ENCODE data around the gene TBC1D21. TPM values are rescaled to one million over a fixed set of nuclear protein-coding genes. Genes with fewer than 3 reads are reported as not detected.

Gene TBC1D21
- total and polyA plus RNA-seq, 9 of the 15 experiments (the other 6 are each of a cell fraction or from before 2014, with no cell fraction given), result not detected

- in situ Hi-C loops (cut with MboI), result no loop called here
- no peak for TF ChIP-seq ZNF77 (CRISPR knock-in tag; IDR thresholded peaks at IDR 0.05)
- no peak for TF ChIP-seq ZBTB17 (CRISPR knock-in tag; IDR thresholded peaks at IDR 0.05)
- TF ChIP-seq HMBOX1 (IDR thresholded peaks at IDR 0.05), result no peak
- no peak for TF ChIP-seq CAMTA2 (CRISPR knock-in tag; conservative IDR thresholded peaks at IDR 0.05)
- TF ChIP-seq ZEB2 (IDR thresholded peaks at IDR 0.05), result no peak
- no peak for TF ChIP-seq PRPF4 (IDR thresholded peaks at IDR 0.05; ENCODE audit: insufficient read depth, low read depth, low read length, poor library complexity, severe bottlenecking)
- no peak for TF ChIP-seq ARID1B (IDR thresholded peaks at IDR 0.05)
- no peak for TF ChIP-seq MBD2 (IDR thresholded peaks at IDR 0.05; ENCODE audit: borderline replicate concordance, low read depth)
- TF ChIP-seq REST (IDR thresholded peaks at IDR 0.05; ENCODE audit: borderline replicate concordance), result no peak
- no peak for TF ChIP-seq REST (CRISPR knock-in tag; IDR thresholded peaks at IDR 0.05; ENCODE audit: low read depth)
- TF ChIP-seq LCOR (CRISPR knock-in tag; IDR thresholded peaks at IDR 0.05), result no peak
- TF ChIP-seq NR2C1 (IDR thresholded peaks at IDR 0.05), result no peak
- no peak for TF ChIP-seq NR2C1 (tag; IDR thresholded peaks at IDR 0.05)
- DNase-seq (ENCODE audit: extremely low read depth in 1 of 4, low spot score in 3 of 4) (no peak), ATAC-seq (no peak), FAIRE-seq (no peak)
- no TSS peak for BruUV-seq (replicated peaks)
- no peak overlapping the region for H3K4me2 ChIP-seq (ENCODE audit: insufficient read depth, low read length)
- intact Hi-C loops (cut with micrococcal nuclease), result no loop called here
- ChIA-PET POLR2A (interaction anchor here (0.6 to 1.7 kb wide), 2 partner anchors 16 kb away, joined by 3 read pairs; no protein-coding TSS in a partner anchor), CTCF (ENCODE audit: low intra/inter-chr PET ratio) (interaction anchor here (0.7 kb wide), 1 partner anchor 204 kb away, joined by 3 read pairs; no protein-coding TSS in a partner anchor)
- H3K4me3 ChIP-seq, result no peak overlapping the region
- H2AFZ ChIP-seq (ENCODE audit: low read depth, low read length), result no peak overlapping the region
- no peaks in the 10 kb centered on the region for H3K36me3 ChIP-seq (ENCODE audit: control insufficient read depth, insufficient read depth, low read length)
- no peaks in the 10 kb centered on the region for H3K9me1 ChIP-seq (ENCODE audit: control insufficient read depth, insufficient read depth, low read length)
- no peaks in the 10 kb centered on the region for H3K9me3 ChIP-seq (replicated peaks; ENCODE audit: control insufficient read depth, insufficient read depth, low read depth, low read length)
- H3K27ac ChIP-seq (ENCODE audit: extremely low read depth, low read depth, low read length), result no peak overlapping the region
- H3K79me2 ChIP-seq (ENCODE audit: control insufficient read depth, insufficient read depth, low read length), result no peaks in the 10 kb centered on the region
- peaks cover 4% of the 10 kb centered on the region; the same call in 1 of the 2 replicates for H4K20me1 ChIP-seq (replicated peaks; ENCODE audit: control insufficient read depth, insufficient read depth, low read length)
- WGBS (ENCODE audit: insufficient coverage, low coverage, missing lambda C conversion rate), result 1% methylated on average over 9 of the region's 9 CpGs
- no peak overlapping the region for H3K9ac ChIP-seq (ENCODE audit: insufficient read depth in 1 of 2, low read depth in 2 of 2, low read length in 2 of 2)
- H3K4me1 ChIP-seq (replicated peaks in 1 of 2; ENCODE audit: control insufficient read depth in 2 of 2, insufficient read depth in 2 of 2, low read length in 2 of 2), result no peaks in the 10 kb centered on the region
- peaks cover 4 to 62% of the 10 kb centered on the region in 2 experiments; a peak in 4 of 5 replicates for H3K27me3 ChIP-seq (ENCODE audit: control insufficient read depth in 2 of 2, insufficient read depth in 2 of 2, low read length in 2 of 2)
These were observed 30.9 kb downstream of the TBC1D21 start for GRCh38 chr15:73904026-73904815.

Data from K562 (cell line).